OCI-LY7 (cell line): Measurements from ENCODE around the gene ZFP36.

Source experiments
- CTCF ChIP-seq: fragments of 200-600 bp; sonication (generic); conservative IDR thresholded peaks from 2 replicates; pipeline ENCODE4 v1.5.1; 2014; ENCODE audit warnings: mild to moderate bottlenecking, antibody characterized with exemption, low read length, moderate library complexity, mixed read lengths
- EZH2phosphoT487 ChIP-seq: fragments of 200-600 bp; sonication (generic); IDR thresholded peaks from 2 replicates; pipeline ENCODE4 v1.6.1; 2018; ENCODE audit warnings: low read depth, borderline replicate concordance, mild to moderate bottlenecking, mixed run types, antibody characterized with exemption, low read length, moderate library complexity, mixed read lengths

- TF ChIP-seq CTCF (no peak), EZH2phosphoT487 (no peak)
Observed at GRCh38 chr19:39359026-39359425, 47.6 kb upstream of the ZFP36 start.
